ENCODE measurements around the gene EGFL8. TPM values are rescaled to one million over a fixed set of nuclear protein-coding genes. Genes with fewer than 3 reads are reported as not detected.

Gene EGFL8
- total RNA-seq, 4 donors from 2014 or later = 2.6 to 79.4 (median 16.2) TPM

DNA sequence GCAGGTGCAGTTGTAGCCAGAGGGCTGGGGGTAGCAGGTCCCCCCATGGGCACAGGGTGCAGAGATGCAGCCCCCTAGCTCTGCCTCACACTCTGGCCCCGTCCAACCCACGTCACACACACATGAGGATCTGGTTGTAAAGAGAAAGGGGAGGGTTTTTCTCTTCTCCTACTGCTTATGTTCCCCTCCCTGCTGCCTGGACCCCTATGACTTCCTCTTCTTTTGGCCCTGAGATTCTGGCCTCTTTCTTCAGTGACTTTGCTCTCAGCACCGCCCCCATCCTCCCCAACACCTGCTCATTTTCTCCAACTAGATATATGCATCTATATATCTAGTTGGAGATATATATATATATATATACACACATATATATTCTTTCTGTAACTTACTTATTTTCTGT is 49.7 kb downstream of the EGFL8 start:
- Histone ChIP-seq H3K4me3 (no peak overlapping the region), H3K9me3 (no peaks in the 10 kb centered on the region), H3K27me3 (no peaks in the 10 kb centered on the region), H3K4me1 (no peaks in the 10 kb centered on the region), H3K36me3 (no peaks in the 10 kb centered on the region), H3K27ac (no peak overlapping the region)
- TF ChIP-seq, protein P1, sequence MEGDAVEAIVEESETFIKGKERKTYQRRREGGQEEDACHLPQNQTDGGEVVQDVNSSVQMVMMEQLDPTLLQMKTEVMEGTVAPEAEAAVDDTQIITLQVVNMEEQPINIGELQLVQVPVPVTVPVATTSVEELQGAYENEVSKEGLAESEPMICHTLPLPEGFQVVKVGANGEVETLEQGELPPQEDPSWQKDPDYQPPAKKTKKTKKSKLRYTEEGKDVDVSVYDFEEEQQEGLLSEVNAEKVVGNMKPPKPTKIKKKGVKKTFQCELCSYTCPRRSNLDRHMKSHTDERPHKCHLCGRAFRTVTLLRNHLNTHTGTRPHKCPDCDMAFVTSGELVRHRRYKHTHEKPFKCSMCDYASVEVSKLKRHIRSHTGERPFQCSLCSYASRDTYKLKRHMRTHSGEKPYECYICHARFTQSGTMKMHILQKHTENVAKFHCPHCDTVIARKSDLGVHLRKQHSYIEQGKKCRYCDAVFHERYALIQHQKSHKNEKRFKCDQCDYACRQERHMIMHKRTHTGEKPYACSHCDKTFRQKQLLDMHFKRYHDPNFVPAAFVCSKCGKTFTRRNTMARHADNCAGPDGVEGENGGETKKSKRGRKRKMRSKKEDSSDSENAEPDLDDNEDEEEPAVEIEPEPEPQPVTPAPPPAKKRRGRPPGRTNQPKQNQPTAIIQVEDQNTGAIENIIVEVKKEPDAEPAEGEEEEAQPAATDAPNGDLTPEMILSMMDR (IDR thresholded peaks at IDR 0.05) = no peak
- TF ChIP-seq POLR2A (IDR thresholded peaks at IDR 0.05) (no peak), POLR2AphosphoS5 (IDR thresholded peaks at IDR 0.05) (no peak), EP300 (IDR thresholded peaks at IDR 0.05; ENCODE audit: low read depth) (no peak)
- no peak for DNase-seq
- intact Hi-C loops (cut with DNase I; ENCODE audit: low total_unique reads) = no loop called here
- in situ Hi-C loops (cut with MboI; ENCODE audit: low pct_ligation_motif_present in 1 of 4, low pct_unique_long_range_greater_than_20kb in 1 of 4, low sequenced_read_pairs in 3 of 4) = no loop called here
- WGBS, 2 donors (ENCODE audit: low coverage in 1 of 2) = 78 to 80% methylated on average over 1 to 3 of the region's 3 CpGs

DNA sequence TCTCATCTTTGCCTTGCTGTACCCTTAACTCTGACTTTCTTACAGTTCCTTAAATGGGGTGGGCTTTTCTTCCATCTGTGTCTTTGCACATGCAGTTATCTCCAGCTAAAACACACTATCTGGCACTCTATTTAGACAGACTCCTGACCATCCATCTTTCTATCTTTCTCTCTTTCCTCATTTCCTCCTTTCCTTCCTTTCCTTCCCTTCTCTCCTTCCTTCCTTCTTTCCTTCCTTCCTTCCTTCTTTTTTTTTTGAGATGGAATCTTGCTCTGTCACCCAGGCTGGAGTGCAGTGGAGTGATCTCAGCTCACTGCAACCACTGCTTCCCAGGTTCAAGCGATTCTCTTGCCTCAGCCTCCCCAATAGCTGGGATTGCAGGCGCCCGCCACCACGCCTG is 51.2 kb downstream of the EGFL8 start:
- no peaks in the 10 kb centered on the region for H3K4me1 ChIP-seq
- TF ChIP-seq POLR2AphosphoS5 (IDR thresholded peaks at IDR 0.05) = no peak
- no peak for TF ChIP-seq POLR2A (IDR thresholded peaks at IDR 0.05)
- no peak for TF ChIP-seq EP300 (IDR thresholded peaks at IDR 0.05; ENCODE audit: low read depth)
- TF ChIP-seq, protein P1 (IDR thresholded peaks at IDR 0.05) = no peak
- H3K27ac ChIP-seq = no peak overlapping the region
- in situ Hi-C loops (cut with MboI; ENCODE audit: low pct_ligation_motif_present in 1 of 4, low pct_unique_long_range_greater_than_20kb in 1 of 4, low sequenced_read_pairs in 3 of 4) (no loop called here), intact Hi-C loops (cut with DNase I; ENCODE audit: low total_unique reads) (no loop called here)
- no peak for DNase-seq
- 91 to 93% methylated on average over 4 of the region's 4 CpGs for whole genome bisulfite sequencing, 2 donors (ENCODE audit: low coverage in 1 of 2)
- no peaks in the 10 kb centered on the region for H3K36me3 ChIP-seq
- H3K27me3 ChIP-seq = no peaks in the 10 kb centered on the region
- H3K4me3 ChIP-seq = no peak overlapping the region
- no peaks in the 10 kb centered on the region for H3K9me3 ChIP-seq

DNA sequence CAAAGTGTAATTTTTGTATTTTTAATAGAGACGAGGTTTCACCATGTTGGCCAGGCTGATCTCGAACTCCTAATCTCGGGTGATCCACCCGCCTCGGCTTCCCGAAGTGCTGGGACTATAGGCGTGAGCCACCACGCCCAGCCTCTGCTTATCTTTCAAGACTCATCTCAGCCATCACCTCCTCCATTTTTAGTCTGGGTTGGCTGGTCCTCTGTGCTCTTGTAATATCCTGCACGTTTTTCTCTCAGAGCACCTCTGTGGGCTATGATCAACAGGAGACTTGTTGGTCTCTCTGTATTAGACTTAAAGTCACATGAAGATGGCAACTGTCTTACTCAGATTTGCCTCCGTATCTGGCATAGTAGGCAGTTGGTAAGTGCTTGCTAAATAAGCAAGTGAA is 51.9 kb downstream of the EGFL8 start:
- TF ChIP-seq POLR2AphosphoS5 (IDR thresholded peaks at IDR 0.05) (no peak), POLR2A (IDR thresholded peaks at IDR 0.05) (no peak), EP300 (IDR thresholded peaks at IDR 0.05; ENCODE audit: low read depth) (no peak)
- TF ChIP-seq, protein P1 (IDR thresholded peaks at IDR 0.05) = no peak
- no peak for DNase-seq
- Histone ChIP-seq H3K4me3 (no peak overlapping the region), H3K27ac (no peak overlapping the region), H3K4me1 (no peaks in the 10 kb centered on the region), H3K27me3 (no peaks in the 10 kb centered on the region), H3K9me3 (no peaks in the 10 kb centered on the region), H3K36me3 (no peaks in the 10 kb centered on the region)
- 82 to 87% methylated on average over 8 to 10 of the region's 10 CpGs for WGBS, 2 donors (ENCODE audit: low coverage in 1 of 2)
- in situ Hi-C loops (cut with MboI; ENCODE audit: low pct_ligation_motif_present in 1 of 4, low pct_unique_long_range_greater_than_20kb in 1 of 4, low sequenced_read_pairs in 3 of 4) = no loop called here
- intact Hi-C loops (cut with DNase I; ENCODE audit: low total_unique reads) = no loop called here

DNA sequence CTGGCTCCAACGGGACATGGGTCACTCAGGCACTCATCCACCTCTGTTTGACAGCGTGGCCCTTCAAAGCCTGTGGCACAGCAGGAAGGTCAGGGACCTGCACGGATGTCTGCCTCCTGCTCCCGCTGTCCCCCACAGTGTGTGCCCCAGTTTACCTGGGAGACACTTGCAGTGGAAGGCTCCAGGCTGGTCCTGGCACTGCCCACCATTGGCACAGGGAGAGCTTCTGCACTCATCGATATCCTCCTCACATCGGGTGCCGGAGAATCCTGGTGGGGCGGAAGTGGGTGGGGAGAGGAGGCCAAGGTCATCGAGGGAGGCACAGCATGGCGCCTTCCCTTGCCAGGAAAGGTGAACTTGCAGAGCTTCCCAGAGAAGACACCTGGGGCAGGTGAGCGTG is 52.6 kb downstream of the EGFL8 start:
- H3K9me3 ChIP-seq = no peaks in the 10 kb centered on the region
- WGBS, 2 donors (ENCODE audit: low coverage in 1 of 2) = 91% methylated on average over 11 of the region's 11 CpGs; no CpG with 5 or more reads in 1 of the 2 donors
- H3K4me1 ChIP-seq = no peaks in the 10 kb centered on the region
- no peak for DNase-seq
- no peaks in the 10 kb centered on the region for H3K36me3 ChIP-seq
- H3K27me3 ChIP-seq = no peaks in the 10 kb centered on the region
- no peak overlapping the region for H3K4me3 ChIP-seq
- in situ Hi-C loops (cut with MboI; ENCODE audit: low pct_ligation_motif_present in 1 of 4, low pct_unique_long_range_greater_than_20kb in 1 of 4, low sequenced_read_pairs in 3 of 4) = no loop called here
- TF ChIP-seq EP300 (IDR thresholded peaks at IDR 0.05; ENCODE audit: low read depth) = no peak
- TF ChIP-seq POLR2A (IDR thresholded peaks at IDR 0.05) = no peak
- TF ChIP-seq, protein P1 (IDR thresholded peaks at IDR 0.05) = no peak
- no peak for TF ChIP-seq POLR2AphosphoS5 (IDR thresholded peaks at IDR 0.05)
- no peak overlapping the region for H3K27ac ChIP-seq
- intact Hi-C loops (cut with DNase I; ENCODE audit: low total_unique reads) = no loop called here

Small RNAs within 50 kb of the gene (small RNA-seq; reads per million reads assigned to genes)
- gene AL662884.1 (0 reads per million in 4 donors), gene MIR6833 (0 reads per million in 4 donors)

Other genes with a start within 250 kb of the EGFL8 start
- 1 to 10 TPM; 4.6 to 9.4 (median 7.5) TPM for gene C2, start 236.9 kb upstream of the EGFL8 start, total RNA-seq
- gene CFB, start 218.5 kb upstream of the EGFL8 start, total RNA-seq = 10 to 100 TPM in 3 of 4 donors, 1 to 10 TPM in 1; 9.0 to 59.7 (median 39.6) TPM
- gene NELFE, start 205.6 kb upstream of the EGFL8 start, total RNA-seq = 100 to 1,000 TPM in 1 of 4 donors, 10 to 100 TPM in 3; 59.2 to 114 (median 88.0) TPM
- 100 to 1,000 TPM in 1 of 4 donors, 10 to 100 TPM in 3; 52.8 to 173 (median 71.3) TPM for gene SKIC2, start 205.4 kb upstream of the EGFL8 start, total RNA-seq
- 10 to 100 TPM; 17.5 to 29.9 (median 20.9) TPM for gene DXO, start 192.5 kb upstream of the EGFL8 start, total RNA-seq
- 100 to 1,000 TPM in 1 of 4 donors, 10 to 100 TPM in 3; 16.9 to 210 (median 33.6) TPM for gene C4A, start 182.5 kb upstream of the EGFL8 start, total RNA-seq
- 100 to 1,000 TPM in 1 of 4 donors, 10 to 100 TPM in 3; 20.3 to 137 (median 64.0) TPM for gene C4B, start 149.8 kb upstream of the EGFL8 start, total RNA-seq
- gene CYP21A2, start 126.2 kb upstream of the EGFL8 start, total RNA-seq = under 1 TPM in 3 of 4 donors, not detected in 1; 0.27 to 0.64 (median 0.40) TPM
- gene TNXB, start 55.3 kb upstream of the EGFL8 start, total RNA-seq = 100 to 1,000 TPM in 1 of 4 donors, 10 to 100 TPM in 3; 47.7 to 205 (median 66.2) TPM
- 100 to 1,000 TPM in 2 of 4 donors, 10 to 100 TPM in 2; 59.0 to 139 (median 98.5) TPM for gene ATF6B, start 36.3 kb upstream of the EGFL8 start, total RNA-seq
- 1 to 10 TPM in 2 of 4 donors, not detected in 2; 3.0 to 3.3 TPM for gene FKBPL, start 34.3 kb upstream of the EGFL8 start, total RNA-seq
- 1 to 10 TPM in 2 of 4 donors, not detected in 2; 2.4 to 2.7 TPM for gene PRRT1, start 12.7 kb upstream of the EGFL8 start, total RNA-seq
- 10 to 100 TPM; 13.1 to 80.0 (median 28.1) TPM for gene PPT2, start 10.5 kb upstream of the EGFL8 start, total RNA-seq
- 10 to 100 TPM; 17.9 to 67.2 (median 50.1) TPM for gene AGPAT1, start 11.5 kb downstream of the EGFL8 start, total RNA-seq
- 100 to 1,000 TPM in 3 of 4 donors, 10 to 100 TPM in 1; 36.0 to 212 (median 120) TPM for gene RNF5, start 13.8 kb downstream of the EGFL8 start, total RNA-seq
- gene AGER, start 19.7 kb downstream of the EGFL8 start, total RNA-seq = 1 to 10 TPM; 1.1 to 9.0 (median 2.7) TPM
- 10 to 100 TPM; 34.4 to 87.5 (median 41.3) TPM for gene PBX2, start 25.6 kb downstream of the EGFL8 start, total RNA-seq
- gene GPSM3, start 28.0 kb downstream of the EGFL8 start, total RNA-seq = 1 to 10 TPM in 3 of 4 donors, under 1 TPM in 1; 1.00 to 8.6 (median 6.7) TPM
- gene NOTCH4, start 59.5 kb downstream of the EGFL8 start, total RNA-seq = 10 to 100 TPM in 2 of 4 donors, 1 to 10 TPM in 2; 2.6 to 24.3 (median 9.6) TPM
- not detected for gene TSBP1, start 207.3 kb downstream of the EGFL8 start, total RNA-seq
- gene BTNL2, start 242.6 kb downstream of the EGFL8 start, total RNA-seq = not detected